GM12878 (cell line): ENCODE data around the gene POLA1. TPM values are rescaled to one million over a fixed set of nuclear protein-coding genes. Genes with fewer than 3 reads are reported as not detected.

ENCODE experiments used
- ATAC-seq: fragments of 200-7000 bp; cut with Tn5 transposase; 3 replicates; pipeline ENCODE4 v1.9.1; 2020; ENCODE audit warnings: mild to moderate bottlenecking, moderate library complexity
- BruUV-seq: library from RNA; stranded (reverse); fragments of 400-500 nt; replicated peaks from 2 replicates; lab custom pipeline; 2021; lab: Mats Ljungman, UMichigan
- CTCF ChIA-PET: fragments of 300-600 bp; sonication (Branson Sonifier 250); formaldehyde crosslinking; extraction: SDS; loops from one replicate; lab custom pipeline; 2021; ENCODE audit warnings: inconsistent platforms; lab: Yijun Ruan, JAX
- POLR2A ChIA-PET: fragments of 350-600 bp; formaldehyde crosslinking; extraction: SDS; loops from one replicate; lab custom pipeline; 2021; ENCODE audit warnings: inconsistent platforms; lab: Charles Lee
- RAD21 ChIA-PET: fragments of 300-600 bp; sonication (Branson Sonifier 250); formaldehyde crosslinking; loops from one replicate; lab custom pipeline; 2023; ENCODE audit warnings: antibody characterized with exemption; ENCODE audit not compliant: unreplicated experiment; lab: Charles Lee
- SMC1A ChIA-PET: fragments of 300-600 bp; sonication (Branson Sonifier 250); formaldehyde crosslinking; loops from one replicate; lab custom pipeline; 2023; ENCODE audit not compliant: unreplicated experiment, uncharacterized antibody; lab: Charles Lee
- DNase-seq: peaks from one replicate; pipeline ENCODE4 v3.0.0-alpha.2; 2011; ENCODE audit warnings: low read depth, low spot score
- FAIRE-seq: peaks from 3 replicates; lab custom pipeline; 2011; peaks lifted over from hg19 to GRCh38; lab: Jason Lieb, UNC
- H2AFZ ChIP-seq: 2 replicates; pipeline ENCODE4 v1.6.0; 2011; ENCODE audit warnings: low read depth, low read length, control low read depth; ENCODE audit not compliant: control insufficient read depth
- H3K27ac ChIP-seq: 2 replicates; pipeline ENCODE4 v1.5.1; 2011; ENCODE audit warnings: control low read depth; ENCODE audit not compliant: control insufficient read depth, insufficient read depth
- H3K27me3 ChIP-seq, 2 experiments: replicated peaks in 1 of 2; 2 replicates each; pipeline versions ENCODE4 v1.6.0 to v1.6.1; 2011; ENCODE audit warnings: low read length in 1 of 2; ENCODE audit not compliant: control insufficient read depth in 2 of 2, insufficient read depth in 2 of 2
- H3K36me3 ChIP-seq, 2 experiments: 2 replicates each; pipeline ENCODE4 v1.5.1; 2011; ENCODE audit warnings: low read length in 1 of 2; ENCODE audit not compliant: control insufficient read depth in 2 of 2, insufficient read depth in 2 of 2
- H3K4me1 ChIP-seq: 2 replicates; pipeline ENCODE4 v1.6.1; 2011; ENCODE audit warnings: mild to moderate bottlenecking, low read length, moderate library complexity, mixed read lengths; ENCODE audit not compliant: control insufficient read depth, insufficient read depth
- H3K4me2 ChIP-seq: 2 replicates; pipeline ENCODE4 v1.6.0; 2011; ENCODE audit warnings: control low read depth; ENCODE audit not compliant: control insufficient read depth, insufficient read depth
- H3K4me3 ChIP-seq: fragments of 200-600 bp; sonication (generic); 2 replicates; pipeline ENCODE4 v1.5.1; 2016
- H3K79me2 ChIP-seq: 2 replicates; pipeline ENCODE4 v1.6.0; 2011; ENCODE audit warnings: low read length; ENCODE audit not compliant: control insufficient read depth, insufficient read depth
- H3K9ac ChIP-seq: 2 replicates; pipeline ENCODE4 v1.8.0; 2011; ENCODE audit warnings: low read length, control low read depth, mixed read lengths; ENCODE audit not compliant: control insufficient read depth, insufficient read depth
- H3K9me3 ChIP-seq: replicated peaks from 3 replicates; pipeline ENCODE4 v1.5.1; 2011; ENCODE audit warnings: mild to moderate bottlenecking, low read length; ENCODE audit not compliant: control insufficient read depth, insufficient read depth
- H4K20me1 ChIP-seq: 2 replicates; pipeline ENCODE4 v1.6.0; 2011; ENCODE audit not compliant: control insufficient read depth, insufficient read depth
- ASH2L ChIP-seq: fragments of 300-600, 200-600 bp; sonication (generic); IDR thresholded peaks from 2 replicates; pipeline ENCODE4 v1.6.1; 2017; ENCODE audit warnings: low read depth, mild to moderate bottlenecking, borderline replicate concordance
- ATF7 ChIP-seq: fragments of 450-650 bp; IDR thresholded peaks from 2 replicates; pipeline ENCODE4 v1.6.1; 2016; ENCODE audit warnings: low read depth, mild to moderate bottlenecking
- CBX3 ChIP-seq: fragments of 200-600 bp; sonication (generic); IDR thresholded peaks from 2 replicates; pipeline ENCODE4 v1.6.1; 2016; ENCODE audit warnings: low read depth, borderline replicate concordance
- DPF2 ChIP-seq: fragments of 450-650 bp; IDR thresholded peaks from 2 replicates; pipeline ENCODE4 v1.6.1; 2017; ENCODE audit warnings: mild to moderate bottlenecking
- FOS ChIP-seq: IDR thresholded peaks from 3 replicates; pipeline ENCODE4 v1.6.1; 2011; ENCODE audit warnings: borderline replicate concordance; ENCODE audit not compliant: insufficient read length; ENCODE audit errors: extremely low read depth
- HDAC6 ChIP-seq: fragments of 200-600 bp; sonication (generic); IDR thresholded peaks from one replicate; pipeline ENCODE4 v1.8.0; 2017; ENCODE audit warnings: antibody characterized with exemption; ENCODE audit not compliant: unreplicated experiment
- IRF4 ChIP-seq: IDR thresholded peaks from 2 replicates; pipeline ENCODE4 v1.6.1; 2011; ENCODE audit warnings: low read depth, low read length
- MTA2 ChIP-seq: fragments of 450-650 bp; IDR thresholded peaks from 2 replicates; pipeline ENCODE4 v1.6.1; 2016; ENCODE audit warnings: low read depth, mild to moderate bottlenecking, moderate library complexity
- NBN ChIP-seq: fragments of 450-650 bp; IDR thresholded peaks from 2 replicates; pipeline ENCODE4 v1.6.1; 2016
- NR2C2 ChIP-seq: IDR thresholded peaks from 2 replicates; pipeline ENCODE4 v1.6.1; 2011; ENCODE audit warnings: borderline replicate concordance, low read depth; ENCODE audit not compliant: control insufficient read depth, insufficient read length
- SMC3 ChIP-seq: IDR thresholded peaks from 2 replicates; pipeline ENCODE4 v1.6.1; 2011; ENCODE audit warnings: low read length, improper control_type of control experiment, borderline replicate concordance
- SP1 ChIP-seq: IDR thresholded peaks from one replicate; pipeline ENCODE4 v1.6.1; 2011; ENCODE audit warnings: low read depth, low read length
- ZNF384 ChIP-seq: IDR thresholded peaks from 2 replicates; pipeline ENCODE4 v1.6.1; 2012; ENCODE audit warnings: low read depth, mild to moderate bottlenecking, low read length, improper control_type of control experiment, borderline replicate concordance
- WGBS: methylation state at CpG from one replicate; pipeline ENCODE4 v1.1.6; 2016; ENCODE audit warnings: low lambda C conversion rate; ENCODE audit not compliant: insufficient replicate concordance, insufficient coverage; ENCODE audit errors: missing lambda C conversion rate; 5-methylcytosine and 5-hydroxymethylcytosine counted together
- in situ Hi-C: fragments of 300-500 bp; cut with MboI; formaldehyde crosslinking; loops from 9 replicates; pipeline ENCODE4 v1.14.3; 2018; ENCODE audit warnings: mixed read lengths
- intact Hi-C: fragments of 100-400 bp; cut with micrococcal nuclease; formaldehyde crosslinking; loops from one replicate; pipeline ENCODE4 v1.14.2; 2022; ENCODE audit not compliant: unreplicated experiment
- polyA plus RNA-seq, 11 experiments: library from polyadenylated mRNA; depleted of rRNA in 4 of 11; unstranded in 6 of 11; stranded (reverse) in 5 of 11; fragments of >200 nt; fragmentation: Nextera tagmentation in 4 of 11; fragmentation: Illumina TruSeq in 1 of 11; extraction: Ambion mirVana in 4 of 11; extraction: Trizol in 1 of 11; gene quantifications; 1 replicate in 1 of 11; 2 replicates in 10 of 11; pipeline versions ENCODE4 v1.2.1 to v1.2.3, GENCODE V29; 2011 to 2016; ENCODE audit warnings: inconsistent platforms in 2 of 11, missing spikeins in 2 of 11, low read depth in 1 of 11
- total RNA-seq, 4 experiments: library from RNA; depleted of rRNA in 3 of 4; stranded (reverse); fragments of >200 nt in 3 of 4; fragmentation: Illumina TruSeq in 1 of 4; extraction: Trizol in 1 of 4; gene quantifications; 2 replicates each; pipeline versions ENCODE4 v1.2.1 to v1.2.3, GENCODE V29; 2013 to 2021
- TF ChIP-seq, protein P1 (sequence below): fragments of 450-650 bp; formaldehyde crosslinking; IDR thresholded peaks from 2 replicates; pipeline ENCODE4 v1.5.0; 2022; ENCODE audit warnings: mild to moderate bottlenecking, missing genetic modification characterization
- TF ChIP-seq, protein P2 (sequence below): IDR thresholded peaks from 2 replicates; pipeline ENCODE4 v1.6.1; 2011; ENCODE audit warnings: low read depth, mild to moderate bottlenecking, low read length, moderate library complexity, borderline replicate concordance; ENCODE audit errors: extremely low read depth

Gene POLA1
- total and polyA plus RNA-seq, 10 of the 15 experiments (the other 5 are each of a cell fraction or from before 2014, with no cell fraction given) = 6.5 to 34.7 (median 24.8) TPM

DNA sequence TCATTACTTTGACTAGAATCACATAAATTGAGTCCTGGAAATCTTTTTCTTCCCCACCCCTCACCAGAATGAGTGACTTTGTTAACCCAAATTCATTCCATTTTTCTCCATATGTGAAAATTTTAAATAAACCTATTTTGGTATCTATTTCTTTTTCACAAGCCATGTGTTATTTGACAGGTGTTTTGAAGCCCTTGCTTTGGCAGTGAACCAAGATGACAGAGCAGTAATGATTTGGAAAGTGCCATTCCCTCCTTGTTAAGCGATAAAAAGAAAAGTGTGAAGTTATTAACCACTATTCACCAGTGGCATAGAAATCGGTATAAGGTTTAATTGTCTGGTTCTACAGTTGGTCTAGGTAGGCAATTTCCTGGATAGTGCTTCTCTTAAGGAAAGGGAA lies 66.1 kb downstream of the POLA1 start:
- WGBS = 76% methylated on average over 2 of the region's 2 CpGs
- Histone ChIP-seq H3K4me1 (no peaks in the 10 kb centered on the region), H4K20me1 (no peaks in the 10 kb centered on the region), H3K4me3 (no peak overlapping the region), H3K9me3 (no peaks in the 10 kb centered on the region), H3K27ac (no peak overlapping the region), H3K9ac (no peak overlapping the region), H3K79me2 (no peaks in the 10 kb centered on the region), H3K27me3 (no peaks in the 10 kb centered on the region), H3K36me3 (peaks cover 0 to 2% of the 10 kb centered on the region in 2 experiments; a peak in 2 of 4 replicates), H3K4me2 (no peak overlapping the region), H2AFZ (no peak overlapping the region)
- FAIRE-seq (no peak), ATAC-seq (no peak), DNase-seq (no peak)
- ChIA-PET RAD21 (no interaction called here), POLR2A (no interaction called here), SMC1A (interaction anchor here (0.7 kb wide), 1 partner anchor 59 kb away, joined by 3 read pairs; no protein-coding TSS in a partner anchor), CTCF (interaction anchor here (1.0 kb wide), 1 partner anchor 364 kb away, joined by 3 read pairs; no protein-coding TSS in a partner anchor)
- BruUV-seq = no TSS peak
- intact Hi-C loops (no loop called here), in situ Hi-C loops (no loop called here)
- no peak for TF ChIP-seq SP1
- no peak for TF ChIP-seq ZNF384

DNA sequence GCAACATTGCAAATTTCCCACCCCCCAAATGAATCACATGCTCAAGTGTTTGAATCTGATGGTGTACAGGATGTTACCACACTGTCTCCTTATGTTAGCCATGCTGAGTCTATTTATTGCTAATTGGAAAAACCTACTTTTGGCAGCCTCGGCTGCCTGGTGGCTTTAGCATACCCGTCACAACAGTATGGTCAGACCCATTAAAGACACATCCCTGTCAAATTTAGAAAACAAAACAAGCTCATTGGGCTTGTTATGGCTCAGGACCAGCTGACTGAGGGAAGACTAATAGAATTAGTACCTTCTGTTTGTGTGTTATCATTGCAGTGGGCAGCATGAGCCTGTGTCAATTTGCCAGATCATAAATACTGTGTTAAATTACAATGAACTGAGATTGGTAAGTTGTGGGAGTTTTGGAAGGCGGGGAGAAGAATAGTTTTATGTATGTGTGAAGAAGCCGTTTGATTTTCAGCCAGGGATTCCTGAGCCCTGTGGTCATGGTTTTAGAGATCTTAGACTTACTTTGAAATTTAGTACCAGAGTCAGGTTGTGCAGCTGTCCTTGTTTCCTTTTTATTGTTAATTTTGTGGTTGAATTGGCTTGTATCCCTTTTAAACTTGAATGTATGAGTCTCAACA lies 66.8 kb downstream of the POLA1 start:
- intact Hi-C loops = no loop called here
- no peak for DNase-seq
- Histone ChIP-seq H2AFZ (no peak overlapping the region), H3K4me2 (no peak overlapping the region), H3K36me3 (peaks cover 0 to 2% of the 10 kb centered on the region in 2 experiments; a peak in 2 of 4 replicates), H4K20me1 (no peaks in the 10 kb centered on the region), H3K9ac (no peak overlapping the region), H3K9me3 (no peaks in the 10 kb centered on the region), H3K27me3 (no peaks in the 10 kb centered on the region), H3K27ac (no peak overlapping the region), H3K4me1 (no peaks in the 10 kb centered on the region), H3K79me2 (no peaks in the 10 kb centered on the region), H3K4me3 (no peak overlapping the region)
- SMC1A ChIA-PET = interaction anchor here (0.7 kb wide), 1 partner anchor 58 kb away, joined by 3 read pairs; no protein-coding TSS in a partner anchor
- no peak for FAIRE-seq
- POLR2A ChIA-PET = no interaction called here
- in situ Hi-C loops = no loop called here
- no peak for ATAC-seq
- CTCF ChIA-PET = interaction anchor here (1.0 to 1.9 kb wide), 2 partner anchors 8 to 365 kb away, joined by 3 to 9 read pairs; no protein-coding TSS in a partner anchor
- RAD21 ChIA-PET = no interaction called here
- 44% methylated on average over 4 of the region's 4 CpGs for WGBS
- BruUV-seq = no TSS peak
- TF ChIP-seq HDAC6 (no peak), MTA2 (no peak), NR2C2 (no peak), ATF7 (no peak), CBX3 (no peak), FOS (no peak), ASH2L (no peak), NBN (no peak), SMC3 (no peak), IRF4 (no peak), DPF2 (no peak)
- TF ChIP-seq, protein P1, sequence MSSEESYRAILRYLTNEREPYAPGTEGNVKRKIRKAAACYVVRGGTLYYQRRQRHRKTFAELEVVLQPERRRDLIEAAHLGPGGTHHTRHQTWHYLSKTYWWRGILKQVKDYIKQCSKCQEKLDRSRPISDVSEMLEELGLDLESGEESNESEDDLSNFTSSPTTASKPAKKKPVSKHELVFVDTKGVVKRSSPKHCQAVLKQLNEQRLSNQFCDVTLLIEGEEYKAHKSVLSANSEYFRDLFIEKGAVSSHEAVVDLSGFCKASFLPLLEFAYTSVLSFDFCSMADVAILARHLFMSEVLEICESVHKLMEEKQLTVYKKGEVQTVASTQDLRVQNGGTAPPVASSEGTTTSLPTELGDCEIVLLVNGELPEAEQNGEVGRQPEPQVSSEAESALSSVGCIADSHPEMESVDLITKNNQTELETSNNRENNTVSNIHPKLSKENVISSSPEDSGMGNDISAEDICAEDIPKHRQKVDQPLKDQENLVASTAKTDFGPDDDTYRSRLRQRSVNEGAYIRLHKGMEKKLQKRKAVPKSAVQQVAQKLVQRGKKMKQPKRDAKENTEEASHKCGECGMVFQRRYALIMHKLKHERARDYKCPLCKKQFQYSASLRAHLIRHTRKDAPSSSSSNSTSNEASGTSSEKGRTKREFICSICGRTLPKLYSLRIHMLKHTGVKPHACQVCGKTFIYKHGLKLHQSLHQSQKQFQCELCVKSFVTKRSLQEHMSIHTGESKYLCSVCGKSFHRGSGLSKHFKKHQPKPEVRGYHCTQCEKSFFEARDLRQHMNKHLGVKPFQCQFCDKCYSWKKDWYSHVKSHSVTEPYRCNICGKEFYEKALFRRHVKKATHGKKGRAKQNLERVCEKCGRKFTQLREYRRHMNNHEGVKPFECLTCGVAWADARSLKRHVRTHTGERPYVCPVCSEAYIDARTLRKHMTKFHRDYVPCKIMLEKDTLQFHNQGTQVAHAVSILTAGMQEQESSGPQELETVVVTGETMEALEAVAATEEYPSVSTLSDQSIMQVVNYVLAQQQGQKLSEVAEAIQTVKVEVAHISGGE (CRISPR knock-in tag) = no peak
- TF ChIP-seq, protein P2, sequence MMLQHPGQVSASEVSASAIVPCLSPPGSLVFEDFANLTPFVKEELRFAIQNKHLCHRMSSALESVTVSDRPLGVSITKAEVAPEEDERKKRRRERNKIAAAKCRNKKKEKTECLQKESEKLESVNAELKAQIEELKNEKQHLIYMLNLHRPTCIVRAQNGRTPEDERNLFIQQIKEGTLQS = no peak
